Endothelial cell of umbilical vein (primary cell): ENCODE measurements around the gene RYR1. TPM values are rescaled to one million over a fixed set of nuclear protein-coding genes. Genes with fewer than 3 reads are reported as not detected.

Experiments
- BruUV-seq: library from RNA; stranded (reverse); fragments of 400-500 nt; replicated peaks from 2 replicates; lab custom pipeline; 2021; lab: Mats Ljungman, UMichigan
- CTCF ChIA-PET: fragments of 300-600, 350-600 bp; sonication (Branson Sonifier 250); formaldehyde crosslinking; loops from one replicate; lab custom pipeline; 2021; ENCODE audit warnings: antibody characterized with exemption, inconsistent platforms; lab: Charles Lee
- POLR2A ChIA-PET: fragments of 300-600, 350-600 bp; sonication (Branson Sonifier 250); formaldehyde crosslinking; loops from one replicate; lab custom pipeline; 2021; ENCODE audit warnings: antibody characterized with exemption, inconsistent platforms; lab: Charles Lee
- DNase-seq: peaks from one replicate; pipeline ENCODE4 v3.0.0-alpha.2; 2011; ENCODE audit warnings: low read depth, low spot score
- FAIRE-seq: peaks from 2 replicates; lab custom pipeline; 2011; peaks lifted over from hg19 to GRCh38; lab: Jason Lieb, UNC
- H2AFZ ChIP-seq: 2 replicates; pipeline ENCODE4 v1.6.0; 2012; ENCODE audit warnings: low read depth, low read length, control low read depth, inconsistent platforms
- H3K27ac ChIP-seq: 2 replicates; pipeline ENCODE4 v1.5.1; 2011; ENCODE audit warnings: low read depth, mild to moderate bottlenecking, control low read depth, low read length, moderate library complexity; ENCODE audit not compliant: insufficient read depth
- H3K27me3 ChIP-seq, 2 experiments: 2 replicates each; pipeline versions ENCODE4 v1.6.0 to v1.6.1; 2011; ENCODE audit warnings: low read length in 2 of 2, mixed read lengths in 1 of 2; ENCODE audit not compliant: control insufficient read depth in 2 of 2, insufficient read depth in 2 of 2
- H3K36me3 ChIP-seq, 2 experiments: 2 replicates in 1 of 2; 3 replicates in 1 of 2; pipeline ENCODE4 v1.5.1; 2011; ENCODE audit warnings: low read length in 2 of 2, mild to moderate bottlenecking in 1 of 2, moderate library complexity in 1 of 2; ENCODE audit not compliant: control insufficient read depth in 2 of 2, insufficient read depth in 2 of 2; ENCODE audit errors: extremely low read depth in 1 of 2
- H3K4me1 ChIP-seq: 3 replicates; pipeline ENCODE4 v1.5.1; 2011; ENCODE audit warnings: mild to moderate bottlenecking, low read length; ENCODE audit not compliant: control insufficient read depth, insufficient read depth; ENCODE audit errors: extremely low read depth
- H3K4me2 ChIP-seq: 2 replicates; pipeline ENCODE4 v1.6.1; 2011; ENCODE audit warnings: low read length, control low read depth, mixed read lengths; ENCODE audit not compliant: insufficient read depth
- H3K4me3 ChIP-seq, 3 experiments: fragments of 200-600 bp in 1 of 3; sonication (generic), shearing (Covaris generic) in 1 of 3; replicated peaks in 1 of 3; 2 replicates each; pipeline ENCODE4 v1.5.1; 2011 to 2016; ENCODE audit warnings: control low read depth in 3 of 3, low read length in 3 of 3, mild to moderate bottlenecking in 2 of 3, inconsistent platforms in 1 of 3, low read depth in 1 of 3, moderate library complexity in 1 of 3; ENCODE audit not compliant: insufficient read depth in 1 of 3
- H3K79me2 ChIP-seq: 2 replicates; pipeline ENCODE4 v1.6.0; 2012; ENCODE audit warnings: low read length, inconsistent platforms; ENCODE audit not compliant: control insufficient read depth, insufficient read depth
- H3K9ac ChIP-seq: replicated peaks from 2 replicates; pipeline ENCODE3; 2011; ENCODE audit warnings: low read length, control low read depth; ENCODE audit not compliant: insufficient read depth; ENCODE audit errors: extremely low read depth
- H3K9me1 ChIP-seq: replicated peaks from 3 replicates; pipeline ENCODE4 v1.6.0; 2011; ENCODE audit warnings: mild to moderate bottlenecking, low read length; ENCODE audit not compliant: control insufficient read depth, insufficient read depth; ENCODE audit errors: extremely low read depth
- H3K9me3 ChIP-seq: replicated peaks from 2 replicates; pipeline ENCODE4 v1.5.1; 2012; ENCODE audit warnings: low read length, inconsistent platforms; ENCODE audit not compliant: control insufficient read depth, insufficient read depth
- H4K20me1 ChIP-seq: replicated peaks from 2 replicates; pipeline ENCODE3; 2011; ENCODE audit warnings: mild to moderate bottlenecking, low read length; ENCODE audit not compliant: control insufficient read depth, insufficient read depth; ENCODE audit errors: extremely low read depth
- CTCF ChIP-seq, 2 donors: IDR thresholded peaks; 1 replicate in 1 of 2; 2 replicates in 1 of 2; pipeline ENCODE4 v1.5.1; 2011; ENCODE audit warnings: low read length in 2 of 2, mild to moderate bottlenecking in 2 of 2, moderate library complexity in 2 of 2, control low read depth in 1 of 2, inconsistent platforms in 1 of 2, low read depth in 1 of 2; ENCODE audit not compliant: insufficient read depth in 1 of 2; ENCODE audit errors: extremely low read depth in 1 of 2
- EZH2 ChIP-seq: IDR thresholded peaks from 2 replicates; pipeline ENCODE4 v1.6.1; 2012; ENCODE audit warnings: borderline replicate concordance, low read depth, mild to moderate bottlenecking, moderate library complexity, low read length, inconsistent platforms; ENCODE audit not compliant: severe bottlenecking
- FOS ChIP-seq: IDR thresholded peaks from 2 replicates; pipeline ENCODE4 v1.6.1; 2011; ENCODE audit warnings: mild to moderate bottlenecking, low read length, moderate library complexity, borderline replicate concordance; ENCODE audit not compliant: insufficient read depth
- GATA2 ChIP-seq: IDR thresholded peaks from 2 replicates; pipeline ENCODE4 v1.7.0; 2011; ENCODE audit warnings: low read depth, mild to moderate bottlenecking, moderate library complexity, mixed read lengths, low read length; ENCODE audit not compliant: insufficient read length, insufficient read depth
- JUN ChIP-seq: IDR thresholded peaks from 2 replicates; pipeline ENCODE4 v1.6.1; 2011; ENCODE audit warnings: borderline replicate concordance, low read depth; ENCODE audit not compliant: insufficient read length, insufficient read depth
- MYC ChIP-seq: IDR thresholded peaks from one replicate; pipeline ENCODE4 v1.6.1; 2011; ENCODE audit warnings: mild to moderate bottlenecking, low read depth, low read length
- POLR2A ChIP-seq: IDR thresholded peaks from 2 replicates; pipeline ENCODE4 v1.6.1; 2012; ENCODE audit warnings: low read depth, mild to moderate bottlenecking, control low read depth, low read length
- POLR2AphosphoS5 ChIP-seq: IDR thresholded peaks from 2 replicates; pipeline ENCODE4 v1.6.1; 2012; ENCODE audit warnings: low read depth, mild to moderate bottlenecking, control low read depth, low read length, moderate library complexity; ENCODE audit not compliant: insufficient read depth
- dilution Hi-C: fragments of 300-500 bp; cut with MboI; formaldehyde crosslinking; loops from one replicate; pipeline ENCODE4 v1.15.0; 2019; ENCODE audit warnings: low sequenced_read_pairs; ENCODE audit not compliant: extremely low pct_ligation_motif_present
- intact Hi-C: fragments of 100-400 bp; cut with micrococcal nuclease; formaldehyde crosslinking; loops from one replicate; pipeline ENCODE4 v1.10.0; 2022
- polyA plus RNA-seq, 4 experiments: library from polyadenylated mRNA; depleted of rRNA in 3 of 4; stranded (reverse) in 3 of 4; unstranded in 1 of 4; fragments of >200 nt; gene quantifications; 2 replicates each; pipeline versions ENCODE4 v1.2.1 to v1.2.3, GENCODE V29; 2011 to 2012; ENCODE audit warnings: missing spikeins in 1 of 4
- total RNA-seq: library from RNA; stranded (reverse); gene quantifications from 2 replicates; pipeline ENCODE4 v1.2.3, GENCODE V29; 2021
- TF ChIP-seq, protein P1 (sequence below): IDR thresholded peaks from 2 replicates; pipeline ENCODE4 v1.6.1; 2011; ENCODE audit not compliant: insufficient read depth, insufficient read length

The RYR1 gene
- total and polyA plus RNA-seq, 2 donors (not counting 3 experiments of a cell fraction or from before 2014, with no cell fraction given), result under 0.01 to 0.02 TPM

GRCh38 chr19:38626401-38626800 is 192.9 kb downstream of the RYR1 start:
- Histone ChIP-seq H3K9ac (no peak overlapping the region), H2AFZ (no peak overlapping the region), H3K4me3 (no peak overlapping the region), H3K79me2 (no peaks in the 10 kb centered on the region), H3K27me3 (no peaks in the 10 kb centered on the region), H4K20me1 (no peaks in the 10 kb centered on the region), H3K9me1 (no peaks in the 10 kb centered on the region), H3K4me2 (no peak overlapping the region), H3K9me3 (no peaks in the 10 kb centered on the region), H3K27ac (no peak overlapping the region), H3K4me1 (no peaks in the 10 kb centered on the region), H3K36me3 (peaks cover 21 to 38% of the 10 kb centered on the region in 2 experiments)
- dilution Hi-C loops, result no loop called here
- BruUV-seq, result no TSS peak
- no peak for TF ChIP-seq POLR2A
- no peak for TF ChIP-seq MYC
- TF ChIP-seq, protein P1, sequence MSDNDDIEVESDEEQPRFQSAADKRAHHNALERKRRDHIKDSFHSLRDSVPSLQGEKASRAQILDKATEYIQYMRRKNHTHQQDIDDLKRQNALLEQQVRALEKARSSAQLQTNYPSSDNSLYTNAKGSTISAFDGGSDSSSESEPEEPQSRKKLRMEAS, result no peak
- no peak for TF ChIP-seq JUN
- no peak for TF ChIP-seq FOS
- no peak for TF ChIP-seq POLR2AphosphoS5
- TF ChIP-seq EZH2, result no peak
- TF ChIP-seq CTCF (IDR thresholded peaks at IDR 0.05; ENCODE audit: extremely low read depth in 1 of 2, insufficient read depth in 1 of 2, low read depth in 1 of 2, low read length in 2 of 2), result no peak
- TF ChIP-seq GATA2, result no peak
- FAIRE-seq (no peak), DNase-seq (no peak)
- ChIA-PET CTCF (interaction anchor here (1.0 kb wide), 1 partner anchor 11 kb away, joined by 5 read pairs; no protein-coding TSS in a partner anchor), POLR2A (no interaction called here)
- intact Hi-C loops, result no loop called here
